Natural killer cell (primary cell): ENCODE measurements around the gene TRAM2. TPM values are rescaled to one million over a fixed set of nuclear protein-coding genes. Genes with fewer than 3 reads are reported as not detected.

Source experiments
- ATAC-seq, 3 donors: fragments of 150-1000 bp in 2 of 3; fragments of 200-7000 bp in 1 of 3; cut with Tn5 transposase; 1 replicate in 1 of 3; 2 replicates in 2 of 3; pipeline ENCODE4 v1.10.0; 2021; ENCODE audit warnings: mild to moderate bottlenecking in 2 of 3, moderate library complexity in 2 of 3
- DNase-seq, 2 donors: peaks; one replicate each; pipeline versions ENCODE4 v3.0.0 to v3.0.0-alpha.2; 2013 to 2021; ENCODE audit warnings: mixed read lengths in 1 of 2
- H3K27ac ChIP-seq: one replicate; pipeline ENCODE4 v1.5.1; 2013; ENCODE audit warnings: mild to moderate bottlenecking, low read length
- H3K27me3 ChIP-seq: one replicate; pipeline ENCODE4 v1.6.1; 2013; ENCODE audit warnings: low read length; ENCODE audit not compliant: control insufficient read depth, insufficient read depth
- H3K36me3 ChIP-seq: one replicate; pipeline ENCODE4 v1.6.1; 2013; ENCODE audit warnings: low read length; ENCODE audit not compliant: control insufficient read depth, insufficient read depth
- H3K4me1 ChIP-seq: one replicate; pipeline ENCODE4 v1.6.1; 2013; ENCODE audit warnings: low read length; ENCODE audit not compliant: control insufficient read depth, insufficient read depth
- H3K4me3 ChIP-seq: one replicate; pipeline ENCODE4 v1.5.1; 2013; ENCODE audit warnings: low read length
- H3K9me3 ChIP-seq: one replicate; pipeline ENCODE4 v1.6.1; 2013; ENCODE audit warnings: low read length; ENCODE audit not compliant: control insufficient read depth, insufficient read depth
- H3K27ac Mint-ChIP-seq, 2 donors: one replicate each; pipeline ENCODE4 v1.8.0; 2022; ENCODE audit warnings: mild to moderate bottlenecking in 2 of 2, mixed read lengths in 2 of 2, moderate library complexity in 1 of 2
- H3K27me3 Mint-ChIP-seq, 2 donors: one replicate each; pipeline ENCODE4 v1.8.0; 2022; ENCODE audit warnings: low read depth in 2 of 2, mixed read lengths in 2 of 2
- H3K36me3 Mint-ChIP-seq: one replicate; pipeline ENCODE4 v1.8.0; 2022; ENCODE audit warnings: mixed read lengths
- H3K4me1 Mint-ChIP-seq, 2 donors: one replicate each; pipeline ENCODE4 v1.8.0; 2022; ENCODE audit warnings: mixed read lengths in 2 of 2
- H3K4me3 Mint-ChIP-seq: one replicate; pipeline ENCODE4 v1.8.0; 2022; ENCODE audit warnings: mild to moderate bottlenecking, moderate library complexity, mixed read lengths
- H3K9me3 Mint-ChIP-seq, 2 donors: one replicate each; pipeline ENCODE4 v1.8.0; 2022; ENCODE audit warnings: mixed read lengths in 2 of 2
- CTCF ChIP-seq: fragments of 200-600 bp; IDR thresholded peaks from one replicate; pipeline ENCODE4 v1.8.0; 2022; ENCODE audit warnings: antibody characterized with exemption
- WGBS: methylation state at CpG from one replicate; pipeline ENCODE4 v1.1.7; 2013; ENCODE audit warnings: missing lambda C conversion rate; ENCODE audit not compliant: insufficient coverage; 5-methylcytosine and 5-hydroxymethylcytosine counted together
- intact Hi-C: fragments of 100-400 bp; cut with micrococcal nuclease; formaldehyde crosslinking; loops from one replicate; pipeline ENCODE4 v1.14.2; 2022
- total RNA-seq, 4 donors: library from RNA; stranded (reverse); fragments of 120-200 nt in 1 of 4; gene quantifications; one replicate each; pipeline versions ENCODE4 v1.2.3 to v1.2.4, GENCODE V29; 2013 to 2022

Gene TRAM2
- total RNA-seq, 3 donors from 2014 or later (not counting 1 experiment from before 2014, with no cell fraction given): 16.2 to 20.0 (median 19.2) TPM

- Mint-ChIP-seq H3K36me3 (no peaks in the 10 kb centered on the region), H3K27me3 (no peaks in the 10 kb centered on the region), H3K4me3 (no peak overlapping the region), H3K27ac (peak overlapping the region in 1 of 2 donors; percentile 3), H3K4me1 (peaks cover 74 to 78% of the 10 kb centered on the region in 2 donors), H3K9me3 (no peaks in the 10 kb centered on the region)
- WGBS: 90% methylated on average over 9 of the region's 10 CpGs
- Histone ChIP-seq H3K4me3 (no peak overlapping the region), H3K9me3 (no peaks in the 10 kb centered on the region), H3K36me3 (no peaks in the 10 kb centered on the region), H3K27me3 (no peaks in the 10 kb centered on the region), H3K27ac (no peak overlapping the region), H3K4me1 (peaks cover 38% of the 10 kb centered on the region)
- DNase-seq (no peak), ATAC-seq (no peak)
- intact Hi-C loops: no loop called here
- TF ChIP-seq CTCF: no peak
These were observed 5.6 kb downstream of the TRAM2 start for GRCh38 chr6:52571099-52571755.

DNA sequence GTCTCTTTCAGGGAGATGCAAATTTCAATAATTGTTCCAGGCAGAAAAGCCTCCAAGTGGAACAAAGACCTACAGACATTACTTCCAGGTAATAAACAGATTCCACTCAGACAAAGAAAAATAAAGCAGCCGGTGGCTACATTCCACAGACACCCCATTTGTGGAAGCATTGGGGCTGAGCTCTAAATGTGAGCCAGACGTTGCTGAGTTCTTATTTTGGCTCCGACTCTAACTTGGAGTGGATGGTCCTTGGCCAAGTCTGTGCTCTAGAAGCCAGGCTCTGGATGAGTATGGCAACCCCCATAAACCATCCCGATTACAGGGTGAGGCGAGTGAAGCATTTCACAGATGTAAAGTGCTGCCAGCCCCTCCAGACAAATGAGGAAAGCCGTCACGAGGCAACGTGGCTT lies 6.6 kb downstream of the TRAM2 start:
- DNase-seq (no peak), ATAC-seq (no peak)
- Histone ChIP-seq H3K4me1 (peaks cover 31% of the 10 kb centered on the region), H3K27ac (no peak overlapping the region), H3K27me3 (no peaks in the 10 kb centered on the region), H3K36me3 (no peaks in the 10 kb centered on the region), H3K4me3 (no peak overlapping the region), H3K9me3 (no peaks in the 10 kb centered on the region)
- peaks cover 69 to 78% of the 10 kb centered on the region in 2 donors for H3K4me1 Mint-ChIP-seq
- intact Hi-C loops: no loop called here
- no peaks in the 10 kb centered on the region for H3K27me3 Mint-ChIP-seq
- no peaks in the 10 kb centered on the region for H3K9me3 Mint-ChIP-seq
- no peaks in the 10 kb centered on the region for H3K36me3 Mint-ChIP-seq
- H3K4me3 Mint-ChIP-seq: no peak overlapping the region
- no peak overlapping the region for H3K27ac Mint-ChIP-seq
- TF ChIP-seq CTCF: no peak
- WGBS: 97% methylated on average over 8 of the region's 8 CpGs

DNA sequence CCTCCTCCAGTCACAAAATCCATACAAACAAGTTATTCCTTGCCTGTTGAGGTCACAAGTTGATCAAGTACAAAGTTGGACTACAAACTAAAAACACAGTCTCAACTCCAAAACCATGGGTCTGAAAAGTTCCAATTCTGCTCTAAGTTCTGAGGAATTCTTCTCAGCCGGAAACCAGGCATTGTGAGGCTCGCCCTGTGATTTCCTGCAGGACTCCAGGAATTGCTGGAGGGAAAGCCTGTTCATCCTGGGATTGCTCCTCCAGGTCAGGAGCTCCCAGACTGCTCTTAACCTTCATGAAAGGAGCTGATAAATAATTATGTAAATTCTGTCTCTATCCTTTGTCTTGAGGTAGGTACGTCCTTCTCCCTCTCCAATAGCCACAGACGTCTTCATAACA lies 8.5 kb downstream of the TRAM2 start:
- ATAC-seq: no peak
- 94% methylated on average over 4 of the region's 4 CpGs for WGBS
- H3K4me1 ChIP-seq: peaks cover 11% of the 10 kb centered on the region
- no peaks in the 10 kb centered on the region for H3K9me3 Mint-ChIP-seq
- intact Hi-C loops: no loop called here
- H3K36me3 ChIP-seq: no peaks in the 10 kb centered on the region
- no peak for DNase-seq
- H3K27ac ChIP-seq: no peak overlapping the region
- no peak for TF ChIP-seq CTCF
- H3K27ac Mint-ChIP-seq: no peak overlapping the region
- H3K4me3 ChIP-seq: no peak overlapping the region
- no peak overlapping the region for H3K4me3 Mint-ChIP-seq
- no peaks in the 10 kb centered on the region for H3K9me3 ChIP-seq
- peaks cover 61 to 73% of the 10 kb centered on the region in 2 donors for H3K4me1 Mint-ChIP-seq
- H3K36me3 Mint-ChIP-seq: no peaks in the 10 kb centered on the region
- H3K27me3 Mint-ChIP-seq: no peaks in the 10 kb centered on the region
- no peaks in the 10 kb centered on the region for H3K27me3 ChIP-seq

DNA sequence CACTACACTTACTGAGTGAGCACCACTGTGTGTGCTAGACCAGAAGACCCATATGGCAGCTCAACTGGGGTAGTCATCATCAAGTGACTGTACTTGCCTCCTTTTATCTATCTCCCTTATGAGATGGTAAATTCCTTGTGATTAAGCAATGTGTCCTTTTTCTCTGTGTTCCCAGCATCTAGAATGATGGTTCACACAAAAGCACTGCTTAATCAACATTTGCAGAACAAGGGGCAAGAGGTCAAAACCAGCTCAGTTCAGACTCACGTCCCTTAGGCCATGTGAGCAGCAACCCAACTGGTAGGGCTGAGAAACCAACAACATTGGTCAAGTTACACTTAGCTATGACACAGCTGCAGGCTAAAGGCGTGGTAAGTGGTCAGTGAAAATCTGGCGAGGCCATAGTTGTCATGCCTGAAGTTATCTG lies 10.0 kb downstream of the TRAM2 start:
- Mint-ChIP-seq H3K36me3 (no peaks in the 10 kb centered on the region), H3K9me3 (no peaks in the 10 kb centered on the region), H3K27ac (peak overlapping the region in 1 of 2 donors; percentile 13), H3K27me3 (no peaks in the 10 kb centered on the region), H3K4me1 (peaks cover 59 to 74% of the 10 kb centered on the region in 2 donors), H3K4me3 (no peak overlapping the region)
- H3K4me3 ChIP-seq: no peak overlapping the region
- no peaks in the 10 kb centered on the region for H3K36me3 ChIP-seq
- no peaks in the 10 kb centered on the region for H3K27me3 ChIP-seq
- intact Hi-C loops: no loop called here
- H3K4me1 ChIP-seq: peaks cover 8% of the 10 kb centered on the region
- WGBS: 86% methylated on average over 3 of the region's 3 CpGs
- TF ChIP-seq CTCF: no peak
- no peaks in the 10 kb centered on the region for H3K9me3 ChIP-seq
- H3K27ac ChIP-seq: no peak overlapping the region
- DNase-seq: no peak
- no peak for ATAC-seq
